DMS79 (cell line): ENCODE data around the gene NOLC1.
A peak's percentile ranks its signal among the peaks of the same experiment; 100 is the strongest.

Experiments used
- DNase-seq: peaks from one replicate; lab custom pipeline; 2025; lab: John Stamatoyannopoulos, UW

NOLC1 gene

DNA sequence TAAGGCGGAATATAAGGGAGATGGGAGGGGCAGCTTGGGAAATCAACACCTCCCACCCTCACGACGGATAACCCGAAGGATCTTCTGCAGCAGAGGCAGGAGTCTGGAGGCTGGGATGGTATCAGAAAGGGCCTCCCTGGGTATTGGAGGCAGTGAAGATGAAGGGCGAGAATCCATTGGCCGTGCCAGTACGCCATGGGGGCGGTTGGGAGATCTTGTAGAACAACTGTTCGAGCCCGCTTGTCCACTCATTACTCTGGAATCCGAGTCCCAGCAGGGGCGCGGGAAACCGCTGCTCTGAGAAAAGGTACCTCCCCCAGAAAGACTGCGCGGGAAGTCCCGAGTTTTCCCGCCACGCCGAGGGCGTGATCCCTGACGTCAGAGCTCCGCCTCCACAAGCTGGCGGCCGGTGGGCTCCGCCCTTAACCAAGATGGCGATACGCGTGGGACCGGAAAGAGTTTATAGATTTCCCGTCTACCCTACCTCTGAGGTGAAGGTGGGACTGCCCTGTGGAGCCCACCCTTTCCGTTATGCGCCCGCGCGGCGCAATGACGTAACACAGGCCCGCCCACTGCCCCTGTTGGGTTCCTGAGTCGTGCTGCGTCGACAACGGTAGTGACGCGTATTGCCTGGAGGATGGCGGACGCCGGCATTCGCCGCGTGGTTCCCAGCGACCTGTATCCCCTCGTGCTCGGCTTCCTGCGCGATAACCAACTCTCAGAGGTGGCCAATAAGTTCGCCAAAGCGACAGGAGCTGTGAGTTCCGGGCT is at the start of gene NOLC1:
Gene NOLC1 (plus strand): TSS at position 616 of the 771 bp plus-strand sequence. CDS start 22 bp downstream, at position 638.
- peak; percentile 86 for DNase-seq

DNA sequence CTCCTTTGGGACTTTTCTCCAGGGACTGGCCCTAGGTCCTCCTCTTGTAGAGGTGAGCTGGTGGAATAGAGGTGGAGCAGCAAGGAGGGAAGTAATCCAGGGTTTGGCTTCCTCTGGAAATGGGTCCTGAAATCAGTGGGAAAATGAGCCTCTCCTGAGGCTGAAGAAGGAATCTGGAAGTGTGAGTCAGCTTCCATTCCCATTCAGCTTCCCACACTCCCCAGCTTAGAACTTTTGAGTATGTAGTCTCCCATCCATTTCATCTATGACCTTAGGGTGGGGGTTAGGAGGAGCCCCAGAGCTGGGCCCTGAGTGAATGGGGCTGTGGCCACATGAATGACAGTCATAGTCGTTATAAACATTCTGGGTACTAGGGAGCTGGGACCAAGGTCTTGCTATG is 49.8 kb upstream of the NOLC1 start:
- no peak for DNase-seq

GRCh38 chr10:102106998-102107397 is 45.2 kb upstream of the NOLC1 start:
- DNase-seq, result no peak

- DNase-seq, result no peak
Observed at GRCh38 chr10:102109166-102110116, 42.7 kb upstream of the NOLC1 start.

GRCh38 chr10:102111276-102111675 is 40.9 kb upstream of the NOLC1 start:
- no peak for DNase-seq

DNA sequence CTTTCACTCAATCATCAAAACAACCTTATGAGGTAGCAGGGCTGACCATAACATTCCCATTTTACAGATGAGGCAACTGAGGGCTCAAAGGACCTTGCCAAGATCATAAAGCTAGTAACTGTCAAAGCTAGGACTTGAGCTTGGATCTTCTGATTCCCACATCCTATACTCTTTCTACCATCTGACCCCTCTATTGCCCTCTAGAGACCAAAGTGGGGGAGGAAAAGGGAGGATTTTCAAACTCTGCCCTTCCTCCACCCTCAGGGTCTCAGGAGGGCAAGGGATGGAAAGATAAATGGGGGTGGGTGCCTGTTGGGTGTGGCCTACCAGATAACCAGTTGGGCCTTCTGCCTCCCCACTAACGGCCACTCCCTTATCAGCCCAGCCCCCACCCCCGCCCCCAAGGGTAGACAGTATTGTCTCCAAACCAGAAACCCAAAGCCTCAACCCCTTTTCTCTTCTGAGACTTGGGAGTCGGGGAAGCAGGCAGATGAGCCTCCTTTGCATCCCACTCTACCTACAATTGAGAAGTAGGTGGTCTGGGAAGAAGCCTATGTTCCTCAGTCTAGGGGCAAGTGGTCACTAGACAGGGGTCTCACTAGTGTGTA is 39.9 kb upstream of the NOLC1 start:
- no peak for DNase-seq

DNA sequence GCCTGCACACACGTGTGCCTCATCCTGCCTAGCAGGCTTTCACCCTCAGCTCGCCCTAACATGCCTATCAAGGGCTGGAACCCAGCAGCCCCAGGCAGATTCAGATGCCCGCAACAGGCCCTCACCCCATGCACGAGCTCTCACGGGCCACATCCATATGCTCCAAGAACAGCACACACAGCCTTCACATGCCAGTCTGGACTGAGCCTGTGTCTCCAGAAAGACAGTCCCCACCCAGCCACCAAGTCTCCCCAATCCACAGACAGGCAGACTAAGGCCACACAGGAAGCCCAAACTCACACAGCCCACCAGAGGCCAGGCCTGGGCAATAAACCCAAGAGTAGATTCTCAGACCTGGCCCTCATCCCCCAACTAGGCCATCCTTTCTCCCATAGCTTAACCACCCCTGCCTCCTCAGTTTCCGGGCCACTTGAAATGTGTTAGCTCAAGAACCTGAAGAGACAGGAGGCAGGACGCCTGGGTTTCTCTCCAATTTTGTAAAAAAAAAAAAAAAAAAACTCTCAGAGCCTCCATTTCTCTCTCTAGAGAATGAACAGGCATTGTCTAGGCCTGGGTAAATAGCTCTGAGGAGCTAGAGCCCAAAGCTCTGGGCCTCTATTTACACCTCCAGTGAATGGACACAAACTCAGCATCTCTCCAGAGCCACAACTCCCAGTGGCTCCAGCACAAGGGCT is 38.8 kb upstream of the NOLC1 start:
- DNase-seq, result no peak

- no peak for DNase-seq
Observed at GRCh38 chr10:102113956-102114857, 38.0 kb upstream of the NOLC1 start.

- DNase-seq, result peak; percentile 33
Observed at GRCh38 chr10:102114861-102115618, 37.1 kb upstream of the NOLC1 start.

GRCh38 chr10:102115775-102116174 is 36.4 kb upstream of the NOLC1 start:
- DNase-seq, result no peak

- DNase-seq, result no peak
Observed at GRCh38 chr10:102116656-102117055, 35.5 kb upstream of the NOLC1 start.

DNA sequence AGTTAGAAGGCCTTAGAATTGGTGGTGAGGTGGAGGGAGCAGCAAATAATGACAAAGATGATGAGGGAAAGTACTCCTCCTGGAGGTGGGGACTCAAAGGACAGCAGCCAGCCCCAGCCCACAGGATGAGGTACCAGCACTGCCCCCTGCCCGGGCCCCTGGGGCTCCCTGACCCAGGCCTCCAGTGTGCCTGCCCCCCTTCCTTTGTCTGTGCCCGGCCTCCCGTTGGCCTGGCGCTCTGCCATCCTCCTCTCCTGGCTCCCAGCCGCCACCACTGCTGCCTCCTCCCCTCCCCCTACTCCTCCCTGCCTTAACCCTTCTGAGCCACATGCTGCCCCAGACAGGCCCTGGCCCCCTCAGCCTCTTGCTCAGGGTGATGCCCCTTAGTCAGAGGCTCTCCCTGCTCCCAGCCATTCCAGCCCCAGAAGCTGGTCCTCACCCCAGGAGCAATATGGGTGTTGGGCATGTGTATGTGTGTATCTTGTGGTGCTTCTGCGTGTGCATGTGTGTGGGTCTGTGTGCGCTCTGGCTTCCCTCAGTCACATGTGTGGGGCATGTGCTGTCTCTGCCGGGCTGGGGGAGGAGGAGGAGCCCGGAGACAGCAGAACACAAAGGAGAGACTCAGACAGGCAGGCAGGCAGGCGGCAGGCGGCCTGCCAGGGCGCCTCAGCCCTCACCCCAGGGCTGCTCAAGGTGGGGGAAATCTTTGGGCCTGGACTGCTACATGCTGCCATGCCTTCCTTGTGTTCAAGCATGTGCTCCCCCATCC is 34.6 kb upstream of the NOLC1 start:
- DNase-seq, result peak; percentile 39

- DNase-seq, result no peak
Observed at GRCh38 chr10:102118867-102119266, 33.3 kb upstream of the NOLC1 start.

DNA sequence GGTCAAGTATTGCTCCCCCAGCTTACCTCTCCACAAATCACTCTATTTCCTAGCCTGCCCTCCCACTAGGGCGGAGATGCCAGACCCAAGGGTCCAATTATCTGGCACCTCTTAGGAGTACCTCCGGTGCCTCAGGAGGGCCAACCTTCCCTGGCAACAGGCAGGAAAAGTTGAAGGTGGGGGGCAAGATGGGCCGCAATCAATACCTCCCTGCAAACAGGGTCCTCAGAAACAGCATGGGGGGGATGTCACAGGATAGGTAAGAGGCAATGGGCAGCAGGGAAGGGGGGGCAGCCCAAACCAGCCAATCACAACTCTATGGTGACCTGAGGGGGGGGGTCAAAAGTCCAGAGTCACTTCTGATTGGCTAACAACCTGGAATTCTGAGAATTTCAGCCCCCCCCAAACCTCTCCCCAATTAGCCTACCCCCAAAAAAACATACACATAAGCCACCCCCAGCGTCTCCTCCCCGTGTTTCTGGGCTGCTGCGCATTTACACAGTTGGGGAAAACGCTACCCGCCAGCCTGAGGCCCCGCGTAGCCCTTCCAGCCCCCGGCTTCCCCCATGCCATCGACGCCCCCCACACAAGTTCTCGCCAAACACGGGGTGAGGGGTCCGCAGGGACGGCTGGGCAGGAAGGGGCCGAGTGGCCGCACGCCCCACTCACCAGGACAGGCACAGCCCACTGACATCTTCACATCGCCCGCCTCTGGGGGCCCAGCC is 32.6 kb upstream of the NOLC1 start:
- peak; percentile 28 for DNase-seq

DNA sequence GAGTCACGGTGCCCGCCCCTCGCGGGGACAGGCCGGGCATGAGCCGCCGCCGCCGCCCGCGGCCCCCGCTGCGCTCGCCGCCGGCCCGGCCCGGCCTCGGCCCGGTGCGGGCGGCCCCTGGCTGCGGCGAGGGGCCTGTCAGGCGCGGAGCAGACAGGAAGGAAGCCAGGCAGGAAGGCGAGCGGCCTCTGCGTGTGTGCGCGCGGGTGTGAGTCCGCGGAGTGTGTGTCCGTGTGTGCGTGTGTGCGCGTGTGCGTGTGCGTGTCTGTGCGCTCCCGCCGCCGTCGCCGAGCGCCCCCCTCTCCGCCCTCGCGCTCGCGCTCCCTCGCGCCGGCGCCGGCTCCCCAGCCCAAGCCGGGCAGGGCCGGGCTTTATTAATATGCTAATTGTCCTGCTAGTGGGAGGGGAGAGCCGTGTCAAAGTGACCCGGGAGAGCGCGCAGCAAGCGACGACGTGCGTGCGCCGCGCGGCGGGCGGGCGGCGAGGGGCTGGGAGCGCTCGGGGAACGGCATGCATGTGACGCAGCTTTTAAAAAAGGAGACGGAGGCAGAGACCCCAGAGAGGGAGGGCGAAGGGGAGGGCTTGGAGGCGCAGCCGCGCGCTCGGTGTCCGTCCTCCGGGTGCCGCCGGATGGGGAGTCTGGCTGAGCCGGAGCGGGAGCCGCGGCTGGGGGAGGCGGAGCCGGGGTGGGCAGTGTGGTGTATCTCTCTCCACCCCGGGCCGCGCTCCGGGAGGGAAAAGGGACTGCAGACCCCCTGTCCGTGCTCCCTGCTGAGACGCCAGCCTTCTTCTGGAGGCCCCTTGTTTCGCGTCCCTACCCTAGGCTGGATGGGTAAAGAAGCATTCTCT is 31.8 kb upstream of the NOLC1 start, which contains the start of gene LDB1:
Gene LDB1 (minus strand): TSS at position 227 of the 849 bp plus-strand sequence. CDS start 258 bp downstream, outside the sequence.
- DNase-seq, result peak; percentile 51

GRCh38 chr10:102120991-102121738 is 31.0 kb upstream of the NOLC1 start:
- DNase-seq, result peak; percentile 43
